Measurements from ENCODE around the gene HS3ST5. TPM values are rescaled to one million over a fixed set of nuclear protein-coding genes. Genes with fewer than 3 reads are reported as not detected.
"Not testable (repeated sequence)": the region's sequence is repeated elsewhere in the genome, so short reads cannot be mapped to it uniquely, and the experiment has no call there.

The HS3ST5 gene
- total RNA-seq, 1 experiment from 2014 or later = 0.09 TPM

GRCh38 chr6:114083251-114083650, 259.6 kb downstream of the HS3ST5 start:
- POLR2A ChIA-PET (ENCODE audit: unreplicated experiment) = no interaction called here
- CTCF ChIA-PET = interaction anchor here (0.6 kb wide), 1 partner anchor 102 kb away, joined by 5 read pairs; no protein-coding TSS in a partner anchor

GRCh38 chr6:114081730-114082129, 261.1 kb downstream of the HS3ST5 start:
- Histone ChIP-seq H2AFZ (no peak overlapping the region), H3F3A (ENCODE audit: insufficient read depth, low read depth) (no peaks in the 10 kb centered on the region), H3K4me1 (replicated peaks; ENCODE audit: insufficient read depth) (no peaks in the 10 kb centered on the region), H3K4me3 (no peak overlapping the region), H3K9me3 (ENCODE audit: insufficient read depth, low read depth) (no peaks in the 10 kb centered on the region), H3K27ac (no peak overlapping the region), H3K79me2 (ENCODE audit: low read depth) (no peaks in the 10 kb centered on the region), H3K36me3 (ENCODE audit: low read depth) (no peaks in the 10 kb centered on the region), H4K20me1 (ENCODE audit: insufficient read depth) (no peaks in the 10 kb centered on the region), H3K4me2 (no peak overlapping the region), H3K9me2 (ENCODE audit: insufficient read depth) (no peaks in the 10 kb centered on the region), H3K27me3 (ENCODE audit: insufficient read depth, low read depth) (no peaks in the 10 kb centered on the region)
- ChIA-PET CTCF (no interaction called here), POLR2A (ENCODE audit: unreplicated experiment) (no interaction called here)
- DNase-seq = no peak
- TF ChIP-seq EZH2 (IDR thresholded peaks at IDR 0.05; ENCODE audit: low read depth) (no peak), CTCF (conservative IDR thresholded peaks at IDR 0.05) (no peak)
- intact Hi-C loops (cut with micrococcal nuclease; ENCODE audit: unreplicated experiment) = no loop called here
- BruUV-seq (replicated peaks) = no TSS peak

More at GRCh38 chr6:114083251-114083650, 259.6 kb downstream of the HS3ST5 start:
- no peaks in the 10 kb centered on the region for H4K20me1 ChIP-seq (ENCODE audit: insufficient read depth)
- H3K4me2 ChIP-seq = no peak overlapping the region
- no peak for TF ChIP-seq EZH2 (IDR thresholded peaks at IDR 0.05; ENCODE audit: low read depth)
- TF ChIP-seq CTCF (conservative IDR thresholded peaks at IDR 0.05) = no peak
- BruUV-seq (replicated peaks) = no TSS peak
- intact Hi-C loops (cut with micrococcal nuclease; ENCODE audit: unreplicated experiment) = no loop called here
- no peaks in the 10 kb centered on the region for H3K9me3 ChIP-seq (ENCODE audit: insufficient read depth, low read depth)
- no peaks in the 10 kb centered on the region for H3K4me1 ChIP-seq (replicated peaks; ENCODE audit: insufficient read depth)
- no peaks in the 10 kb centered on the region for H3F3A ChIP-seq (ENCODE audit: insufficient read depth, low read depth)
- H2AFZ ChIP-seq = no peak overlapping the region
- H3K79me2 ChIP-seq (ENCODE audit: low read depth) = no peaks in the 10 kb centered on the region
- H3K36me3 ChIP-seq (ENCODE audit: low read depth) = no peaks in the 10 kb centered on the region
- H3K4me3 ChIP-seq = no peak overlapping the region
- no peak overlapping the region for H3K27ac ChIP-seq
- no peaks in the 10 kb centered on the region for H3K9me2 ChIP-seq (ENCODE audit: insufficient read depth)
- DNase-seq = no peak
- H3K27me3 ChIP-seq (ENCODE audit: insufficient read depth, low read depth) = no peaks in the 10 kb centered on the region

GRCh38 chr6:114080891-114081510, 261.8 kb downstream of the HS3ST5 start:
- CTCF ChIA-PET = no interaction called here
- no TSS peak for BruUV-seq (replicated peaks)

GRCh38 chr6:114080410-114080809, 262.4 kb downstream of the HS3ST5 start:
- H3K9me3 ChIP-seq (ENCODE audit: insufficient read depth, low read depth); H3K79me2 ChIP-seq (ENCODE audit: low read depth); H4K20me1 ChIP-seq (ENCODE audit: insufficient read depth); intact Hi-C loops (cut with micrococcal nuclease; ENCODE audit: unreplicated experiment); H3K27me3 ChIP-seq (ENCODE audit: insufficient read depth, low read depth); DNase-seq; H3K4me1 ChIP-seq (replicated peaks; ENCODE audit: insufficient read depth); H3K9me2 ChIP-seq (ENCODE audit: insufficient read depth); H3K4me2 ChIP-seq; H3K27ac ChIP-seq; H3F3A ChIP-seq (ENCODE audit: insufficient read depth, low read depth); CTCF ChIA-PET; BruUV-seq (replicated peaks); POLR2A ChIA-PET (ENCODE audit: unreplicated experiment); H3K36me3 ChIP-seq (ENCODE audit: low read depth); H2AFZ ChIP-seq; H3K4me3 ChIP-seq: not testable (repeated sequence)

More at GRCh38 chr6:114080891-114081510, 261.8 kb downstream of the HS3ST5 start:
- DNase-seq = no peak
- no peaks in the 10 kb centered on the region for H3K27me3 ChIP-seq (ENCODE audit: insufficient read depth, low read depth)
- no peaks in the 10 kb centered on the region for H3K36me3 ChIP-seq (ENCODE audit: low read depth)
- no peaks in the 10 kb centered on the region for H4K20me1 ChIP-seq (ENCODE audit: insufficient read depth)
- no peak overlapping the region for H2AFZ ChIP-seq
- no peaks in the 10 kb centered on the region for H3K9me3 ChIP-seq (ENCODE audit: insufficient read depth, low read depth)
- H3K9me2 ChIP-seq (ENCODE audit: insufficient read depth) = no peaks in the 10 kb centered on the region
- no peaks in the 10 kb centered on the region for H3K79me2 ChIP-seq (ENCODE audit: low read depth)
- H3F3A ChIP-seq (ENCODE audit: insufficient read depth, low read depth) = no peaks in the 10 kb centered on the region
- intact Hi-C loops (cut with micrococcal nuclease; ENCODE audit: unreplicated experiment) = no loop called here
- H3K4me3 ChIP-seq = no peak overlapping the region
- POLR2A ChIA-PET (ENCODE audit: unreplicated experiment) = no interaction called here
- H3K4me1 ChIP-seq (replicated peaks; ENCODE audit: insufficient read depth) = no peaks in the 10 kb centered on the region
- TF ChIP-seq CTCF (conservative IDR thresholded peaks at IDR 0.05) = no peak
- no peak for TF ChIP-seq EZH2 (IDR thresholded peaks at IDR 0.05; ENCODE audit: low read depth)
- no peak overlapping the region for H3K4me2 ChIP-seq
- H3K27ac ChIP-seq = no peak overlapping the region

Measured in PC-9 (cell line).